HT-29 (cell line): ENCODE results near the gene BMP8B. TPM values are rescaled to one million over a fixed set of nuclear protein-coding genes. Genes with fewer than 3 reads are reported as not detected.

Experiments used
- DNase-seq: peaks from one replicate; pipeline ENCODE4 v3.0.0-alpha.2; 2015; ENCODE audit warnings: low spot score
- small RNA-seq: library from RNA; depleted of rRNA; stranded (forward); fragments of <200 nt; gene quantifications from one replicate; pipeline ENCODE3, GENCODE V24; 2014
- total RNA-seq: library from RNA; depleted of rRNA; stranded (reverse); fragments of >200 nt; shearing (Covaris generic); gene quantifications from 2 replicates; pipeline ENCODE4 v1.2.3, GENCODE V29; 2014; rRNA removed

BMP8B gene
- total RNA-seq, 1 experiment from 2014 or later, result 3.5 TPM

- no peak for DNase-seq
Measured at GRCh38 chr1:39727932-39728317, 60.7 kb downstream of the BMP8B start.

GRCh38 chr1:39727221-39727931, 61.3 kb downstream of the BMP8B start:
- no peak for DNase-seq

DNA sequence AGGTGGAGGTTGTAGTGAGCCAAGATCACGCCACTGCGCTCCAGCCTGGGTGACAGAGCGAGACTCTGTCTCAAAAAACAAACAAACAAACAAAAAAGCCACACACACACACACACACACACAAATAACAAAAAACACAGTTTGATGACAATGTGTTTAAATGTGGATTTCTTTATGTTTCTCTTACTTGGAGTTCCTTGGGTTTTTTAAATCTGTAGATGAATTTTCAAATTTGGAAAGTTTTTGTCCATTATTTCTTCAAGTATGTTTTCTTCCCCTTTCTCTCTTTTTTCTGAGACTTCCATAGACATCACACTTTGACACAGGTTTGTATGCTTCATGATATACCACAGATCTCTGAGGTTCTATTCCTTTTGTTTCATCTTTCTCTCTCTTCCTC, 62.1 kb downstream of the BMP8B start:
- no peak for DNase-seq

DNA sequence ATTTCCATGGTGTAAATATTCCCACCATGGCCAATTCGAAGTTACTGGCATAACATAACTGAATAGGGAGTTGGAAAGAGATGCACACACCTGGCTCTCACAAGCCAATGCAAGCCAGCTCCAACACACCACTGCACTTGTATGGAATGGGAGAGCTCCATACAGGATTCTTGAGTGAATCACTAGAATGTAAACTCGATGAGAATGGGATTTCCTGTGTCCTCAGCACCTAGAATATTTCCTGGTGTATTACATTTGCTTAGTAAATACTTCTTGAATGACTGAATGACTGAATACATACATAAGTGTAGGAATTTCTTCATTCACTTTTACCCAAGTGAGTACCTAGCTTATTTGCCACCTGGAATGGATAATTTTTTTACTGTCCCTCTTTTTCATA, 66.2 kb downstream of the BMP8B start:
- DNase-seq, result no peak

DNA sequence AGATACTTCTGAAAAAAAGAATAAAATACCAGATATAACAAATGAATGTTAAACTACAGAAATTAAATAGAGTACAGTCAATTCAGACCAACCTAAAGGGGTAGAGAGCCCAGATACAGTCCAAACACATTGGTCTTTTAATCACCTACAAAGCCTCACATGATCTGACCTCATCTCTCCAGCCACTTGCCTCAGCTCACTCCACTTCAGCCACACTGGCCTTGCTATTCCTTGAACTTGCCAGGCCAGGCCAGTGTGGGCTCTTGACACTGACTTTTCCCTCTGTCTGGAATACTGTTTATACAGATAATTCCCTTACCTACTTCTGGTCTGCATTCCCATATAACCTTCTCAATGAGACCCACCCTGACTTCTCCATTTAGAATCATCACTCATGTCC, 67.0 kb downstream of the BMP8B start:
- DNase-seq, result no peak

DNA sequence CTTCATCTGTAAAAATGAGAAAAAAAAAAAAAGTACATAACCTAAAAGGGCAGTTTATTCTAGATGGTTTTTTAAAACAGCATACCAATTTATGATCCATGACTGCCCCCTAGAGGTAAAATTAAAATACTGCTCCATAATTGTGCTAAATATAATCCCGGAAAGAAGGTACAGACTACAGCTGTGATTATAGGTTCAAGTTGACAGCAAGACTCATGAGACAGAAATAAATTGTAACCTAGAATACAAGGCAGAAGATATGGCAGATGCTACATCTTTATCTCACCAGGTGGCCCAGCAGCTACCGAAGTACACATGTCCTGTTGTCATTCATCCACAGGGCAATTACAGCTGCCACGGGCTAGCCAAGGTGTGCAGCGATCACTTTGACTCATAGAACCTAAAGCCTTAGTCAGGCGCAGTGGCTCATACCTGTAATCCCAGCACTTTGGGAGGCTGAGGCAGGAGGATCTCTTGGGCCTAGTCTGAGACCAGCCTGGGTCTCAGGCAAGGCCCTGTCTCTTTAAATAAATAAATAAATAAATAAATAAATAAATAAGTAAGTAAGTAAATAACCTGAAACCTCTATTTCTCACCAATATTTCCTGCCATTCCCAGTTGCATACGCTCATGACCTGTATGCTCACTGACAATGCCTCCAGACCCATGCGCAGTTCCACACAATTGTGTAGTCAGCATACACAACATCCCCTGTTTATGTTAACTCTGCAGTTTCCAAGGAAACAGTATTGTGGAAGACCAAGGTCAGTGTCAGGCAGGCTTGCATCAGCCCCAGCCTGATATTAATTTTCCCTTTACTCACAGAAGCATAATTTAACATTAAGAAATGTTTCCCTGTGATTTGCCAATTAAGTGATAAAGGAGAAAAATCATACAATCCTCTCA, 68.3 kb downstream of the BMP8B start:
- peak; percentile 71 for DNase-seq

GRCh38 chr1:39717809-39718208, 70.9 kb downstream of the BMP8B start:
- DNase-seq, result no peak

DNA sequence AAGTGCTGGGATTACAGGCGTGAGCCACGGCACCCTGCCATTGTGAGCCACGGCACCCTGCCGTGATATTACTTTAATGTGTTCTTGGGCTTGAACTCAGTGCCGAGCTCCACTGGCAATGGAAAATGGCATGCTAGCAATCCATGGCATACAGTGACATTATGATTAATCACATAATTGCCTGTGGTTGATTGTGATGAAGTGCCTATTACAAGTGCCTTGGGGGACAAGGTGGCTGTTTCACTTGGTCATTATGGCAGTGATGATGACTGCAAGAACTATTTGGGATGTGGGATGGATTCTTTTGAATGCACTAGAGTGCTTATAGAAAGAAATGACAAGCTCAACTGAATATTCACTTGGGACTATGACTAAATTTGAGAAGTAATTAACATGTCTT, 75.1 kb downstream of the BMP8B start:
- no peak for DNase-seq

DNA sequence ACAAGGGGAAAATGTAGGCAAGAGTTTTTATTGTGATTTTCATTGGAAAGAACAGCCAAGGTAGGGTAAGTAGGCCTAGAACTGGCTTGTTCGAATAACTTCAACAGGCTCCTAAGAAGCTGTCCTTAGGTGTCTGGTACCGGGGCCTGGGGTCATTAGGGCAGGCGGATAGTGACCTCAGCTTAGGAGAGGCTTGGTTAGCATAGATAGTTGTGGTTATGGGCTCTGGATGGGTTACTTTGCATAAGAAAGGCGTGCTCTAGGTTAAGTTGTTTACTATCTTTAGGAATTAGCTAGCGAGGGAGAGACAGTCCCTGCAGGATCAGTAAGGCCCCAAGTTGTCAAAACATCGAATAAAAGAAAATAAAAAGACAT, 76.7 kb downstream of the BMP8B start:
- no peak for DNase-seq

DNA sequence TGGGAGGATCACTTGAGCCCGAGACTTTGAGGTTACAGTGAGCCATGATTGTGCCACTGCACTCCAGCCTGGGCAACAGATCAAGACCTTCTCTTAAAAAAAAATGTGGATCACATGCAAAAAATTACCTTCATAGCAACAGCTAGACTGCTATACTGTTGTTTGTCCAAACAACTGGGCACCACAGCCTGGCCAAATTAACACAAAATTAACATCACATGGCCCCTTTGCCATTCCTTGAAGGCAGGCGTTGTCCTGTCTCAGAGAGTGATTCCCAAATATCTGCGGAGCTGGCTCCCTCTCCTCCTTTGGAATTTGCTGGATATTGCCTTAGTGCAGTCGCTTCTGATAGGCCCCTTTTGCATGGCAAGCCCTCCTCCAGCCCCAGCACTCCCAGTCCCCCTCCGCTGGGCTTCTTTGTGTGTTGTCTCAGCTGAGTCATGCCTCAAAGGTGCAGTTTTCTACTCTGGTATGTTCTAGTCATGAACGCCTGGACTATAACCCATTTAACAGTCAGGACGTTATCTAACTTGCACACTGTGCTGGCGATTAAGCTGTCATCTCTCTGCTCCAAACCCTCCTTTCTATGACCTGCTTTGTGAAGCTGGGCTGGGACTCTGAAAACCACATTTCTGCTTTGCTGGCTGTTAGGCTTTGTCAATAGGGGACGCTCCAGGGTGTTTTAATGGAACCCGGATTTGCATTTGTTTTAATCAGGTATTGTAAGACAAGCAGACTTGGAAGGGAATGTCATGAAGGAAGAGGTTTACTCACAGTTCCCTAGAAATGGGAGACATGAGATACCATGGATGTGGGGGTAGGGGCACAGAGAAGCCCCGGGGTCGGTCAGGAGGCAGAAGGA, 77.3 kb downstream of the BMP8B start:
- DNase-seq, result no peak

- DNase-seq, result no peak
Measured at GRCh38 chr1:39707506-39707905, 81.2 kb downstream of the BMP8B start.

Small RNA genes lying within 50 kb of the gene (small RNA-seq; reads per million reads assigned to genes)
- not detected for gene AL033527.1
- not detected for gene RNU7-121P

Other genes starting within 250 kb of the BMP8B start
- 166 and 191 TPM in 2 replicates for gene PABPC4, start 212.1 kb downstream of the BMP8B start, total RNA-seq
- gene HEYL, start 149.2 kb downstream of the BMP8B start, total RNA-seq, result 0.05 and 0.16 TPM in 2 replicates
- gene NT5C1A, start 116.8 kb downstream of the BMP8B start, total RNA-seq, result not detected in 2 replicates
- gene HPCAL4, start 97.4 kb downstream of the BMP8B start, total RNA-seq, result not detected in 2 replicates
- 34.8 and 38.8 TPM in 2 replicates for gene PPIE, start 50.0 kb downstream of the BMP8B start, total RNA-seq
- gene OXCT2, start 17.5 kb downstream of the BMP8B start, total RNA-seq, result 3.4 and 4.6 TPM in 2 replicates
- 25.1 and 27.9 TPM in 2 replicates for gene TRIT1, start 94.6 kb upstream of the BMP8B start, total RNA-seq
- 11.6 and 12.4 TPM in 2 replicates for gene MYCL, start 113.1 kb upstream of the BMP8B start, total RNA-seq
- gene MFSD2A, start 166.3 kb upstream of the BMP8B start, total RNA-seq, result 13.7 and 15.4 TPM in 2 replicates